HG03196 (cell line): Measurements from ENCODE around the gene ODF2L.

Experiments
- ATAC-seq: cut with Tn5 transposase; IDR thresholded peaks from one replicate; pipeline ENCODE4 v1.9.1; 2021; ENCODE audit not compliant: unreplicated experiment

Gene ODF2L, protein sequence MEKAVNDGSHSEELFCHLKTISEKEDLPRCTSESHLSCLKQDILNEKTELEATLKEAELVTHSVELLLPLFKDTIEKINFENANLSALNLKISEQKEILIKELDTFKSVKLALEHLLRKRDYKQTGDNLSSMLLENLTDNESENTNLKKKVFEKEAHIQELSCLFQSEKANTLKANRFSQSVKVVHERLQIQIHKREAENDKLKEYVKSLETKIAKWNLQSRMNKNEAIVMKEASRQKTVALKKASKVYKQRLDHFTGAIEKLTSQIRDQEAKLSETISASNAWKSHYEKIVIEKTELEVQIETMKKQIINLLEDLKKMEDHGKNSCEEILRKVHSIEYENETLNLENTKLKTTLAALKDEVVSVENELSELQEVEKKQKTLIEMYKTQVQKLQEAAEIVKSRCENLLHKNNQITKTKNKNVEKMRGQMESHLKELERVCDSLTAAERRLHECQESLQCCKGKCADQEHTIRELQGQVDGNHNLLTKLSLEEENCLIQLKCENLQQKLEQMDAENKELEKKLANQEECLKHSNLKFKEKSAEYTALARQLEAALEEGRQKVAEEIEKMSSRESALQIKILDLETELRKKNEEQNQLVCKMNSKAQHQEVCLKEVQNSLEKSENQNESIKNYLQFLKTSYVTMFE

DNA sequence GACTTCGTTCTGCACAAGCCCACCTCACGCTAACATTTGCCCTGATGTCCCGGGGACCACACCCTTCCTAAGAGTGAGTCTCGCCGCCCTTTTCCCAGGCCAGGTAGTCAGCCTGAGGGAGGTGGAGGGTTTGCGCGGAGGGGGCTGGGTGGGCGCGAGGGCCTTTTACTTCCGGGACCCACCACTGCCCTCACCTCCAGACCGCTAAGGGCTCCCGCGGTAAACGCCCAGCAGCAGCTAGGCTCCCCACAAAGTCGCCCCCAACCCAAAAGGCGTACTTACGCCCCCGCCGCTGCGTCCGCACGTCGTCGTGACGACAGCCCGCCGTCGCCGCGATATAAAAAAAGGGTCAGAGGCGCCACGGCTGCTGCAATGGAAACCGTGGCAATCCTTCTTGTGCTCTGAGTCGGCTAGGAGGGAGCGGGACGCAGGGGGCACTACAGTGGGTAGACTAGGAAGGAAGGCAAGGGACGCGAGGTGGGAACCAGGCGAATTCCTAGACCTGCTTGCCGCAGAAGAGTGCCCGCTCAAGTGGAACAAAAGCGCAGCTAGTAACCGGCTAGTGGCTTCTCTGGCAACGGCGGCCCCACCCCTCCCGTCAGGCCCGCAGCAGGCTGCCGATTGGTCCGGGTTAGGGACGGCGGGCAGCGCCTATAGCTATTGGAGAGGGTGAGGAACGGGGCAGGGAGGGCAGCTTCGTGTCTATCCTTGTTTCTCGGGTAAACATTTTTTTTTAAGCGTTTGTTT is at the start of gene ODF2L:
TSS of gene ODF2L (minus strand) at position 573 of the 747 bp plus-strand sequence. CDS start 9,296 bp downstream, outside the sequence.
- peak; percentile 100 for ATAC-seq

DNA sequence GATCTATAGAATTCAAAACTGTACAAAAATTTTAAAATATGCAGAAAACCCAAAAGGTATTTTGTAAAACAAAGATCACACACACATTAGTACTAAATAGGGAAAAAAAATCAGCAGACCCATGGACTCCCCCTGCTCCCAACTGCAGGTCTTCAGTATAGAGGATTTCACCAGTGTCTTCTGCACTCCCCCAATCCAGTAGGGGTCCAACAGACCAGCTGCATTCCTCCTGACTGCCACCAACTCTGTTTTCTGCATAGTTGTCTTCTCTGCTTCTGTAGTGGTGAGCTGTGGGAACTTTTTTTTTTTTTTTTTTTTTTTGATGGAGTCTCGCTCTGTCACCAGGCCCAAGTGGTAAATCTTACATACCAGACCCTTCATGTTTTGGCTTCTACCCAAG is 49.8 kb upstream of the ODF2L start:
- no peak for ATAC-seq

DNA sequence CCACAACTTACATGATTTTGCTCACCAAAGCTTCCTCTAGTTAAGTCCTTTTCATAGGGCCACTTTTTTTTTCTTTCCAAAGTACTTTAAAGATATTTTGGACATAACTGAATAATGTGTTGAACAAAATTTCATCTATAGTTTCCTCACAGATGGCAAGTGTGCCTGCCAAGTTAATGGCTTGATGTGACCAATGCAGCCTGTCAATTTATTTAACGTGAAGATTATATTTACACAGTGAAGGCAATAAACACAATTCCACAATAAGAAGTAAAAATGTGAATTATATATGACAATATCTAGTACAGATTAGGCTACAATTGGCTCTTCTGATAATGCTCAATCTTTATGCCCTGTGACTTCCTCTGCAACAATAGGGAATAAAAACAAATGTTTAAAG is 45.9 kb upstream of the ODF2L start:
- no peak for ATAC-seq

DNA sequence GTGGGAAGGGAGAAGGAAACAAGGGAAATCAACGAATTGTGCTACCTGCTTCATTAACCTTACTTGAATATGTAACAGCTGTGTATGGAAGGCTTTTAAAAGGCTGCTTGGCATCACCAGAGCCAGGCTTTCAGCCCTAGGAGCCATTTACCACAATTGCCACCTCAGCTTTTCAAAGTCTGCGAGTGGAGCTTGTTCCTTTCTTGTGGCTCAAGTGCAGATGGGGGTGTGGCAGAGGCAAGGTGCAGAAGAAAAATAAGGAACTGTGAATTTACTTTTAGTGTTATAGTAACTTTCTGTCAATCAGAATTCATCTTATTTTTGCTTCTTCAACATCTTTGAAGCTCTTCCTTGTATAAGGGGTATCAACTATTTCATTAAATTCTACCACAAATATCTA is 45.5 kb upstream of the ODF2L start:
- ATAC-seq, result no peak

DNA sequence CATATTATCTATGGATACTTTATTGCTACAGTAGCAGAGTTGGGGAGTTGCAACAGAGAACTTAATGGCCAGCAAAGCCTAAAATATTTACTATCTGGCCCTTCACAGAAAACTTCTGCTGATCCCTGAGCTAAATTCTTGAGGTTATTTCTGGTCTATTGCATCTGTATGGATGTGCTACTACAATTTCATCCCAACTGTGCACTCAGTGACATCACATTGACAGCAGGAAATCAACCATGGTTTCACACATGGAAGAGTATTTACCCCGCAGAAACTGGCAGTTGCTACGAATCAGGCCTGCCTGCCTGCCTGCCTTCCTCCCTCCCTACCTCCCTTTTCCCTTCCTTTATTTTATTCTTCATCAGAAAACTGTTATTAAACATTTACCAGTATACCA is 39.9 kb upstream of the ODF2L start:
- ATAC-seq, result no peak

DNA sequence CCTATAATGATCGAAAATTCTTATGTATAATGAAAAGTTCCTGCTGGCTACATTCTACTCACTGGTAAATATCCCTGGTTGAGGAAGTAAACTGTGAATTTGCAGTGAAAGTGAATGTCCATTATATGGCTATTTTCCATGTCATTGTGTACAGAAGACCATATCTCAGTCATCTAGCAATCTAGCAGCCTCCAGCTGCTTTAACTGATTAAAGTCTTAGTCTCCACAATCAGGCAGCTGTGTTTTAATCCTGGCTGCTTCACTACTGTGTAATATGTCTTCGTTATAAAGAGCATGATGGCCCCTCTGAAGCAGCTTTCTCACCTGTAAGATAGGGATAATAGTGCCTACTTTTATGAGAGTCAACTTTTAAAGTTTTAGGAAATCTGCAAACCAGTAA is 39.2 kb upstream of the ODF2L start:
- ATAC-seq, result no peak

DNA sequence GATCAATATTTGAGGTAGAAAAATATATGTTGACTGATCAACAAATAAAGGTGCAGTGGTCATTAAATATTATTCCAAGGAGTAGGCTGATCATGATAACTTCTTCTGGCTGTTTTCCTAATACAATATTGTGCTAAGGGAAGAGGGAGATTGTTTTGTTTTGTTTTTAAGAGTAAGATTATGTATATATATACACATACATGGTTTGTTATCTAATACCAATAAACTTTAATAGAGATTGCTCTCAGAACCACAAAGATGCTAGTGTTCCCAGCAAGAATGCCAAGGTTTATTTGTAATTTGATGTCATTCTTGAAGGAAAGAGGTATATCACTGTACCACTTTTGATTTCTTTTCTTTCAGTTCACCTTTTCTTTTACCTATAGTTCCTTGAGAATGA is 37.9 kb upstream of the ODF2L start:
- ATAC-seq, result no peak

DNA sequence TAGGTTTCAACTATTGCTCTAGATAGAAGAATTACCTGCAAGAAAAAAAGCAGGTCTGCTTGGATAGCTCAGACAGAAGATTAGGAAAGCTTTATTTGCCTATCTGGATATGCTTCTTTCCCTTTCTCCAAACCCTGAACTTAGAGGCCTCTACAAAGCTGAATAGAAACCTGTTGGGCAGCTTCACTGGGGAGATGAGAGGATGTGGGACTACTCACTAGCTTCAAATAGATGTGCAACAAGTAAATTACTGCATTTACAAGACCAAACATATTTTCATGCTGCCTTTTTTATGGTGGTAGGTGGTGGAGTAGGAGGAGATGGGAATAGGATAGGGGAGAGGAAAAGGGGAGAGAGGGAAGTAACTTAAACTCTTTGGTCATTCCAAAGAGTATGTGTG is 34.3 kb upstream of the ODF2L start:
- ATAC-seq, result no peak

DNA sequence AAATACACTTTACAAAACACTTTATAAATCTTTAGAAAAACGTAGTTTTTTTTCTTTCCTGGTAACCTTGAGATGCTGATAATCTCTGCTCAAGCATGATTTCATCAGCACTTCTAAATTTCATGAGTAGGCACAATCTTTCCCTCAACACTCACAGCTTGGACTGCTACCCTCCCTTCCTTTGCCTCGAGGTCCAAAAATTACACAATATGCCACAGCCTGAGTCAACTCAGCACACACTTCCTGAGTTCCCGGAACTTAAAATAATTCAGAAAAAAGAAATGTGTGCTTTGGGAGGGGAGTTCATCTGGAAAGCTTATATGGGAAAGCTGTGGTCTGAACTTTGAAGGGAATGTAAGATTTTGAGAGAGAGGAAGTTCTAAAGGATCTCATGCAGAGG is 33.7 kb upstream of the ODF2L start:
- no peak for ATAC-seq

DNA sequence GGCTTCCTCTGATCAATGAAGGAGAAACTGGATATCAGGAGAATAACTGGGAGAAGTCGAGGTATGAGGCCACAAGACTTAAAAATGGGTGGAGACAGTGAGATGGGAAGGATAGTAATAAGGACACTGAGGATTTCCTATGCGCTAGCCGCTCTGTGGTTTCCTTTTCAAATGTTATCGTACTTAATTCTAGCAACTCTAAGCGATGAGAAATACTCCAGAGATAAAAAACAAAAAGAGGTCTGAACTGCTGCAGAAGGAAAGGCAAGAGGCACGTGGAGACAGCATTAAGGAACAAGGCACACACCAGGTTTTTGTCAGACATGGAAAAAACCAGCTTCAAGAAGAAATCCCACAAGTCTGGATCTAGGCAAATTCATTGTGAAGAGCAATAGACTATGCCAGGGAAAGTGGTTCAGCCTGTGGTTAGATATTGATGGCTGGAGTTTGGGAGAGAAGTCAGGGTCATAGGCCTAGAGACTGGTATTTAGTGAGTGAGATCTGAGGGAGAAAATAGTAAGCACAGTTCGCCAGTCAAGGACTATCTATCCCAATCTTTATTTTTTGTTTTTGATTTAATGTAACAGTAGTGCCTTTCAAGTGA is 33.1 kb upstream of the ODF2L start:
- no peak for ATAC-seq

DNA sequence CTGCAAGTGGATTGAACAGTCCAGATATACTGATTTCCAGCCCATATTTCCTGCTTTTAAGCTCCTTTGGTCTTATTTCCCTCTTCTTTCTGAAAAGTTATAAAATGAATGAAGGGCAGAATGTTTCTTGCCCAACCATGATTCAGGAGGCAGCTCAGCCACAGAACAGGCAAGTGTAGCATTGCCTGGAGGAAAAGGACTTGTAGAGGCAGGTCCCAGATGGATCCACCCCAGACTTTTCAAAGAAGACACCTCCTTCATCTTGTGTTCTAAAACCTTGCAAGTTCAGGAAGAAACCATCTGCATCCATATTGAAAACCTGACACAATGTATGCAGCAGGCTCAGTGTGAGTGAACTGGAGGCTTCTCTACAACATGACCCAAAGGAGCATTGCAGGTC is 27.8 kb upstream of the ODF2L start, which contains the start of gene CLCA2:
TSS of gene CLCA2 (plus strand) at position 299 of the 400 bp plus-strand sequence. CDS start at position 376, 77 bp downstream.
- ATAC-seq, result no peak

DNA sequence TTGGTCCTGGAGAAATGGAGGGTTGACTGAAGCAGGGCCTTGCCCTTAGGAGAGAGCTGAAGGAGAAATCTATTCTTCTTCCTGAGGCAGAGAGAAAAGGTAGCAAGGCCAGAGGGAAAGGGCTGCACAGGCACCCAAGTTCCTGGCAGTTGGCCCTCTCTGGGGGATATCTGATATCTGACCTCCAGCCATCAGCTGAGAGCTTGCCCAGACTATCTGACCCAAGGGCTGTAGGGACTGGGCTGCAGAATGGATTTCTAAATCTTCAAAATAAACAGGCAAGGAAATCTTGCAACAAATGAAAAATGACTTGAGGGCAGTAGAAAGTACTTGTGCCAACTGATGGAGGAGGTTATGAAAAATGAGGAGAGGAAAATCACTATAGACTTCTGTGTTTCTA is 27.4 kb upstream of the ODF2L start:
- ATAC-seq, result no peak

DNA sequence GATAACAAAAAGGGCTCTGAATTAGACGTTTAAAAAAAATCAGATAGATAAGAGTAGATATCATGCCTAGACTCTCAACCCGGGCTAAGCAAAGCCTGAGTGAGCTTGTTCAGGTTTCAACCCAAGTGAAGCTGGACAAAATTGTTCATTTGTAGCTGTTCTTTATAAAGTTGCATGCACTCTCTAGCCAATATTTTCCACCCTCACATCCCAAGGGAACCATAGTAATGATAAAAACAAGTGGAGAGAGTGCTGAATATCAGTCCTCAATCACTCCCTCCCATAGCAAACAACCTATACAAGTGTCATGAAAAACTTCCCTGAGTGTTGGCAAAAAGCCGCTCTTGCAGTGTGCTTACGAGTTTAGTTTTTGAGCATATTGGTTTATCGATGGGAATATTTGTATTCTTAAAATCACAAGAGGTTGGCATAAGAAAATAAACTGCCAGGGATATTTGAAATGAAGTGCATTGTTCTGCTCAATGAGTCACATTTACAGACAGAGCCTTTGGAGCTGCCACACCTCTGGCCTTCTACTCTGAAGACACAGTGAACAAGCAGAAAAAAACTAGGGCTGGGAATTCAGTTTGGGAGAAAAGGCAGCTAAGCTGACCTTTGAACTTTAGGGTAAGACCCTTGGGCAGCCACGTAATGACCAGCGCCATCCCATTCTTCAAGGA is 25.6 kb upstream of the ODF2L start:
- ATAC-seq, result no peak

DNA sequence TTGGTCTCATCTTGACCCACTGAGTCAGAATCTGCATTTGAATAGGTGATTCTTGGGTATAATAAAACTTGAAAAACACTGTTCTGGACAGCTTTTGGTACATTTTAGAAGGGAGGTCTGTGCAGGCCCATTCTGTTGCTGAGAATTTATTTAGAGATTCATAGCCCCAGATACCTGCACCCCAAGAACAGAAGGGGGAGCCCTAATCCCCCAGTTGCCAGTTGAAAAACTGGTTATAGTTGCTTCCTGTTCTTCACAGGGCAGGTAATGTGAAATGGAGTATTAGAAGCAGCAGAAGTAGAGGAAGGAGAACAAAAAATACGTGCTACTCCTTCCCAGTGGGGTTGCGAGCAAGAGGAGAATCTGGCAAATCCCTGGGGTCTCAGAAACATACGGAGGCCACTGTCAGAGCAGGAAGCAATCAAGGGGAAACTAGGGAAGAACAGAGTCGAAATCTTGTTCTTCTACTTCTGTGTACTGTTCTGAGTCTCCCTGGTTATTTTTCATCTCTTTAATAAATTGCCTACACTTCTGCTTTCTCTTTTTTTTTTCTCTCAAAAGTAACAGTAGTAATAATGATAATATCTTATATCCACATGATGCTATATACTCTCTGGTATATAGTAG is 23.3 kb upstream of the ODF2L start:
- no peak for ATAC-seq

DNA sequence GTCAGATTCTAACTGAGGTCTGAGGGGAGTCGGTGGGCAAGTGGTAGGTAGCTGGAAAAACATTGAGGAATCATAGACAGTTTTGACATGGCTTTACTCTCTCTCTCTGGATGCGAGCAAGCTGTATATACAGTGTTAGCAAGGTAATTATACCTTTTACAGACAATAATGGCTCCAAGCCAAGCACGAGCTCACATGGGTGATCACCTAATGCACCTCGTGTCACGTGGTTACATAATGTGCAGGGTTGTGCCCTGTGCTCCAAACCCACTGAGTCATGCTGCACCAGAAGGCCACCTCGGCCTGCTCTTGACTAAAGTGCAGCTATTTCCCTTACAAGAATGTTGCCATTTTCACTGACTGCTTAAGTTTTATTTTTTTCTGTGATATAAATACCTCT is 20.2 kb upstream of the ODF2L start:
- ATAC-seq, result no peak

DNA sequence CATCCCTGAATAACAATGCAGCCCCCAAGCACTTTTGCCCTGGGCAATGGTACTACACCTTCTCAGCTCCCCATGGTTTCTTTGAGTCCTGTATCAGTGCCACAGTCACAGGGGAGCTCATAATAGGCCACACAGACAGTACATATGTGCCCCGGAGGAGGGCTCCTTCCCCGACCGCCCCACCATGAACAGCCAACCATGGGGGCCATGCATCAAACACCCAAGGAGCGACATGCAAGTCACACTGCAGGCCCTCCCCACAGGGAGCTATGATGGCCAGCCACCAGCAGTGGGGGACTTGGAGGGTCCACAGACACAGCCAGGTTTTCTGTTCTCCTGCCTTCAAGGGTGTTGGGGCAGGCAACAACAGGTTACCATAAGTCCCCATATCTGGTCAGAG is 14.8 kb upstream of the ODF2L start:
- ATAC-seq, result no peak

DNA sequence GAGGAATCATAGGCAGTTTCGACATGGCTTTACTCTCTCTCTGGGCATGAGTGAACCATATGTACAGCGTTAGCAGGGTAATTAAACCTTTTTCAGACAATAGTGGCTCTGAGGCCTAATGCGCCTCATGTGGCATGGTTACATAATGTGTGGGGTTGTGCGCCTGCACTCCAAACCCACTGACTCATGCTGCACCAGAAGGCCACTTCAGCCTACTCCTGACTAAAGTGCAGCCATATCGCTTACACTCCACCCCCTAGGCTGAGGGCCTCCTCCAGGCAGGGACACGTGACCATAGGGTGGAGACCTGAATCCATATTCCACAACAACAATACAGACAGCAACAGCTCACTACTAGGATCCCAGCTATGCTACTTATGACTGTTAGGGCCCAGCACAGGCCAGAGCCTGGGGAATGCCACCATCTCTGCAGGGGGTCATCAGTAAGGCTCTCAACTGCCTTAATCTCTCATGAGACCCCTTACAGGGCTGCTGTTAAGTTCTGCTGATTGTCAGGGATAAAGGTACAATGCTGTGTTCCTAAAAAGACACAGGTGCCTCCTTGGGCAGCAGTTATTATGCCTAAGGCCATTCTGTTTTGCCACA is 13.4 kb upstream of the ODF2L start:
- ATAC-seq, result no peak

DNA sequence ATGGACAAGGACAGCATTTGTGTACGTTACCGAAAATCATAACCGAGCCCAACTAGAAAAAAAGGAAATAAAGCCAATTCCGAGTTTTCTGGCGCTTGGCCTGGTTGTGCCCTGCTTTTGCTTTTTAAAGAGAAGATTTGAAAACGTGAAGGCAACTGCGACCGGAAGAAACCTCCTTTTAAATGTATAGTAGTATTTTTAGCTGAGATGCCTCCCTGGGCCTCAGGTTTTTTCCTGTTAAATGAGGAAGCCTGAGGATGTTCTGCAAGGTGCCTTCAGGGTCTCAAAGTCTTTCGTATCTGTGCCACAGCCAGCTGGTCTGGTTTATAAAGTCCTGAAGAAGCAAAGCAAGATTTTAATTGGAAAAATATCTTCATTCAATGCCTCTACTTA is 371 bp upstream of the ODF2L start:
- ATAC-seq, result peak; percentile 34

DNA sequence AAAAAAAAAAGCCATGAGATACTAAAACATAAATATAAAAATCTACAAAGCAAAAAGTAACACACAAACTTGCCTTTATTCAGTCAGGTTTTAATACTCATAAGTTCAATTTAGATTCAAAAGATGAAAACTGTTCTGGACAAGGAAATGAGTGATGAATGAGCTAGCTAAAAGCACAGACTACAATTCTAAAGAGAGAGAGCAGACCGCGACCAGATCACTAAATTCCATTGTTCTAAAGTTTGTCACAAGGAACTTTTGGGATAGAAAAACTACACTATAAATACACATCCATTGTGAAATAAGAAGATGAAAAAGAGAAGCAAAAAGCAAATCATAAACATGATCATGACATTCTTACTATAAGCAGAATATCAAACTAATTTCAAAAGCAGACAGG is 1.7 kb downstream of the ODF2L start:
- no peak for ATAC-seq

DNA sequence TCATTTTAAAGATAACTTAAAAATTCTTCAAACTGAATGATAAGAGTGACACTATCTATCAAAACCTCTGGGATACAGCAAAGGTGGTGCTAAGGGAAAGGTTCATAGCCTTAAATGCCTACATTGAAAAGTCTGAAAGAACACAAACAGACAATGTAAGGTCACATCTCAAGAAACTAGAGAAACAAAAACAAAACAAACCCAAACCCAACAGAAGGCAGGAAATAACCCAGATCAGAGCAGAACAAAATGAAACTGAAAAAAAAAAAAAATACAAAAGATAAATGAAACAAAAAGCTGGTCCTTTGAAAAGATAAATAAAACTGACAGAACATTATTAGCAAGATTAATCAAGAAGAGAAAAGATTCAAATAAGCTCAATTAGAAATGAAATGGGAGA is 6.8 kb downstream of the ODF2L start:
- ATAC-seq, result peak; percentile 66
